ENCODE measurements around the gene TRAPPC10. TPM values are rescaled to one million over a fixed set of nuclear protein-coding genes. Genes with fewer than 3 reads are reported as not detected.
A peak's percentile ranks its signal among the peaks of the same experiment; 100 is the strongest.

TRAPPC10 gene
- total RNA-seq, 2 experiments from 2014 or later: 46.1 to 50.5 TPM

DNA sequence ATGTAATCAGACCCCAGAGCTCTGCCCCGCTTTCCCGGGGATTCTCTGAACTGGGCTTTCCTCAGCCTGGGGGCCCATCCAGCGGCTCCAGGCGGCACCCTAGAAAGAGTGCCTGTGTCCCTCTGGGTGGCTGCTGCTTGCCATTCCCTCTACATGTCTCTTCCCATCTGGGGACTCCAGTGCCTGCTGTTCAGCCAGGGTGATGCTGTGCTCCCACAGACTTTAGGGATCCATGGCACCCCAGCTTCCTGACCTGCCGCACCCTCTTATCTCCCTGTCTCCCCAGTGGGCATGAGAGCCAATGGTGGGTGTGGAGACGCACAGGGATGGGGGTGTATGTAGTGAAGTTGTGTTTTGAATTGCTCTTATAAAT, 16.2 kb downstream of the TRAPPC10 start:
- no peak for DNase-seq
- Mint-ChIP-seq H3K9me3 (no peaks in the 10 kb centered on the region), H3K36me3 (peaks cover 14% of the 10 kb centered on the region), H3K4me3 (no peak overlapping the region), H3K27ac (no peak overlapping the region), H3K4me1 (ENCODE audit: low read depth) (peaks cover 66% of the 10 kb centered on the region), H3K27me3 (no peaks in the 10 kb centered on the region)
- POLR2A ChIA-PET: interaction anchor here (0.8 kb wide), 1 partner anchor 15 kb away, joined by 3 read pairs; no protein-coding TSS in a partner anchor
- CTCF ChIA-PET: interaction anchor here (0.6 kb wide), 1 partner anchor 9 kb away, joined by 3 read pairs; no protein-coding TSS in a partner anchor
- intact Hi-C loops (cut with micrococcal nuclease): loop anchor here (5.0 kb wide), 1 partner anchor 39 kb away; no protein-coding TSS in a partner anchor

GRCh38 chr21:44029460-44030087, 17.5 kb downstream of the TRAPPC10 start:
- intact Hi-C loops (cut with micrococcal nuclease): loop anchor here (5.0 kb wide), 1 partner anchor 38 kb away; no protein-coding TSS in a partner anchor
- no peaks in the 10 kb centered on the region for H3K27me3 Mint-ChIP-seq
- H3K27ac Mint-ChIP-seq: no peak overlapping the region
- no peak overlapping the region for H3K4me3 Mint-ChIP-seq
- ChIA-PET POLR2A (interaction anchor here (0.6 kb wide), 1 partner anchor 16 kb away, joined by 3 read pairs; no protein-coding TSS in a partner anchor), CTCF (no interaction called here)
- H3K9me3 Mint-ChIP-seq: no peaks in the 10 kb centered on the region
- peaks cover 54% of the 10 kb centered on the region for H3K4me1 Mint-ChIP-seq (ENCODE audit: low read depth)
- no peak for DNase-seq
- peaks cover 22% of the 10 kb centered on the region for H3K36me3 Mint-ChIP-seq

- Mint-ChIP-seq H3K27me3 (no peaks in the 10 kb centered on the region), H3K4me1 (ENCODE audit: low read depth) (peaks cover 15% of the 10 kb centered on the region), H3K9me3 (no peaks in the 10 kb centered on the region), H3K27ac (no peak overlapping the region), H3K36me3 (peaks cover 35% of the 10 kb centered on the region), H3K4me3 (no peak overlapping the region)
- POLR2A ChIA-PET: no interaction called here
- no peak for DNase-seq
- CTCF ChIA-PET: no interaction called here
- intact Hi-C loops (cut with micrococcal nuclease): no loop called here
These were observed 23.1 kb downstream of the TRAPPC10 start for GRCh38 chr21:44035244-44035643.

DNA sequence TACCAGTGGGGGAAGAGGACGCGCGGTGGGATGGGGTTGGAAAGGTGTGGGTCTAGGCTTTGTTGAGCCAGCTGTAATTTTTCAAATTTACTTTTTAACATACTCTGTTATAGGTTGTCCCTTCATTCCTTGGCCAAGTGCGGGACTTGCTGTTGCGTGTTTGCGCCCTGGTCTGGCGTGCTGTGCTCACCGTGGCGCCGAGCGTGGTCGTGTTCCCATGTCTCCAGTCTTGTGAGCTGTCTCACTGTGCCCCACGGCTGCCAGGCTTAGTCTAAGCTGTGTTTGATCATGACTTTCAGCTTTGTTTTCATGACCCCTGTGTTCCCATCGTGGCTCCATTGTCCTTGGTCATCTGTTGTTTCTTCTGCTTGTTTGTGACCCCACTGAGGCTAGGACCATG, 26.0 kb downstream of the TRAPPC10 start:
- ChIA-PET CTCF (no interaction called here), POLR2A (interaction anchor here (0.7 kb wide), 1 partner anchor 27 kb away, joined by 3 read pairs; no protein-coding TSS in a partner anchor)
- no peak for DNase-seq
- no peaks in the 10 kb centered on the region for H3K9me3 Mint-ChIP-seq
- H3K4me3 Mint-ChIP-seq: no peak overlapping the region
- H3K36me3 Mint-ChIP-seq: peaks cover 33% of the 10 kb centered on the region
- H3K27ac Mint-ChIP-seq: peak overlapping the region; percentile 18
- no peaks in the 10 kb centered on the region for H3K27me3 Mint-ChIP-seq
- intact Hi-C loops (cut with micrococcal nuclease): no loop called here
- H3K4me1 Mint-ChIP-seq (ENCODE audit: low read depth): peaks cover 15% of the 10 kb centered on the region

DNA sequence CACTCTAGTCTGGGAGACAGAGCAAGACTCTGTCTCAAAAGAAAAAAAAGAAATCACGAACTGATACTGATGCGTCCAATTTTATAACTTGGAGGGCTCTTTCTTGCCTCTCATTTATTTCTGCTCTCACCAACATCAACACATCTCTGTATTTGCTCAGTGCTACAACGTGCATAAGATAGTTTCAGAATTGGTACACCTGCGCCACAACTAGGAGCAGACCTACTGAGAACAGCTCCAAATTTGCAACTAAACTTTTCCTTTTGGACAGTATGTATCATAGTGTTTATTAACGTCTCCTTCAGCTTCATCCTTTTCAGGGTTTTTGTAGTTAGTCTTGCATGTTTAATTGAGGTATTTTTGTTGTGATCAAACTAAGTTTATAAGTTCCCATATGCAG, 27.7 kb downstream of the TRAPPC10 start:
- Mint-ChIP-seq H3K4me3 (no peak overlapping the region), H3K27me3 (no peaks in the 10 kb centered on the region), H3K27ac (peak overlapping the region; percentile 2), H3K9me3 (no peaks in the 10 kb centered on the region), H3K4me1 (ENCODE audit: low read depth) (peaks cover 22% of the 10 kb centered on the region), H3K36me3 (peaks cover 26% of the 10 kb centered on the region)
- no peak for DNase-seq
- CTCF ChIA-PET: no interaction called here
- intact Hi-C loops (cut with micrococcal nuclease): no loop called here
- POLR2A ChIA-PET: no interaction called here

GRCh38 chr21:44043613-44044012, 31.5 kb downstream of the TRAPPC10 start:
- no peaks in the 10 kb centered on the region for H3K27me3 Mint-ChIP-seq
- no peak for DNase-seq
- H3K4me3 Mint-ChIP-seq: no peak overlapping the region
- intact Hi-C loops (cut with micrococcal nuclease): no loop called here
- no peaks in the 10 kb centered on the region for H3K9me3 Mint-ChIP-seq
- no peak overlapping the region for H3K27ac Mint-ChIP-seq
- peaks cover 18% of the 10 kb centered on the region for H3K36me3 Mint-ChIP-seq
- POLR2A ChIA-PET: no interaction called here
- peaks cover 23% of the 10 kb centered on the region for H3K4me1 Mint-ChIP-seq (ENCODE audit: low read depth)
- CTCF ChIA-PET: interaction anchor here (0.7 kb wide), 1 partner anchor 210 kb away, joined by 3 read pairs; no protein-coding TSS in a partner anchor

- Mint-ChIP-seq H3K4me1 (ENCODE audit: low read depth) (peaks cover 23% of the 10 kb centered on the region), H3K36me3 (peaks cover 18% of the 10 kb centered on the region), H3K27ac (no peak overlapping the region), H3K9me3 (no peaks in the 10 kb centered on the region), H3K27me3 (no peaks in the 10 kb centered on the region), H3K4me3 (no peak overlapping the region)
- intact Hi-C loops (cut with micrococcal nuclease): no loop called here
- ChIA-PET CTCF (no interaction called here), POLR2A (no interaction called here)
- DNase-seq: no peak
These were observed 34.6 kb downstream of the TRAPPC10 start for GRCh38 chr21:44046734-44047133.

- ChIA-PET POLR2A (no interaction called here), CTCF (no interaction called here)
- Mint-ChIP-seq H3K9me3 (no peaks in the 10 kb centered on the region), H3K36me3 (peaks cover 19% of the 10 kb centered on the region), H3K4me1 (ENCODE audit: low read depth) (peaks cover 17% of the 10 kb centered on the region), H3K4me3 (no peak overlapping the region), H3K27ac (no peak overlapping the region), H3K27me3 (no peaks in the 10 kb centered on the region)
- no peak for DNase-seq
- intact Hi-C loops (cut with micrococcal nuclease): no loop called here
These were observed 36.0 kb downstream of the TRAPPC10 start for GRCh38 chr21:44047996-44048560.

- CTCF ChIA-PET: no interaction called here
- POLR2A ChIA-PET: no interaction called here
- intact Hi-C loops (cut with micrococcal nuclease): no loop called here
- no peak for DNase-seq
- Mint-ChIP-seq H3K4me3 (no peak overlapping the region), H3K36me3 (peaks cover 21% of the 10 kb centered on the region), H3K27ac (peak overlapping the region; percentile 38), H3K4me1 (ENCODE audit: low read depth) (peaks cover 17% of the 10 kb centered on the region), H3K27me3 (no peaks in the 10 kb centered on the region), H3K9me3 (no peaks in the 10 kb centered on the region)
These were observed 37.1 kb downstream of the TRAPPC10 start for GRCh38 chr21:44049182-44049581.

- no peak for DNase-seq
- H3K27ac Mint-ChIP-seq: no peak overlapping the region
- ChIA-PET POLR2A (no interaction called here), CTCF (no interaction called here)
- H3K4me1 Mint-ChIP-seq (ENCODE audit: low read depth): peaks cover 17% of the 10 kb centered on the region
- peaks cover 21% of the 10 kb centered on the region for H3K36me3 Mint-ChIP-seq
- no peaks in the 10 kb centered on the region for H3K27me3 Mint-ChIP-seq
- H3K4me3 Mint-ChIP-seq: no peak overlapping the region
- no peaks in the 10 kb centered on the region for H3K9me3 Mint-ChIP-seq
- intact Hi-C loops (cut with micrococcal nuclease): no loop called here
These were observed 37.5 kb downstream of the TRAPPC10 start for GRCh38 chr21:44049606-44050005.

GRCh38 chr21:44050276-44050675, 38.2 kb downstream of the TRAPPC10 start:
- no peak overlapping the region for H3K4me3 Mint-ChIP-seq
- H3K27ac Mint-ChIP-seq: no peak overlapping the region
- DNase-seq: no peak
- H3K9me3 Mint-ChIP-seq: no peaks in the 10 kb centered on the region
- intact Hi-C loops (cut with micrococcal nuclease): no loop called here
- CTCF ChIA-PET: no interaction called here
- peaks cover 19% of the 10 kb centered on the region for H3K4me1 Mint-ChIP-seq (ENCODE audit: low read depth)
- POLR2A ChIA-PET: no interaction called here
- peaks cover 24% of the 10 kb centered on the region for H3K36me3 Mint-ChIP-seq
- no peaks in the 10 kb centered on the region for H3K27me3 Mint-ChIP-seq

- Mint-ChIP-seq H3K4me3 (no peak overlapping the region), H3K4me1 (ENCODE audit: low read depth) (peaks cover 27% of the 10 kb centered on the region), H3K27ac (no peak overlapping the region), H3K27me3 (no peaks in the 10 kb centered on the region), H3K36me3 (peaks cover 28% of the 10 kb centered on the region), H3K9me3 (no peaks in the 10 kb centered on the region)
- intact Hi-C loops (cut with micrococcal nuclease): no loop called here
- ChIA-PET CTCF (no interaction called here), POLR2A (no interaction called here)
- DNase-seq: no peak
These were observed 39.4 kb downstream of the TRAPPC10 start for GRCh38 chr21:44051462-44051941.

Data from activated CD4-positive, alpha-beta memory T cell treated with anti-CD3 and anti-CD28 coated beads for 36 hours (primary cell).